ENCODE measurements around the gene CORO1C. TPM values are rescaled to one million over a fixed set of nuclear protein-coding genes. Genes with fewer than 3 reads are reported as not detected.

Gene CORO1C
- total and polyA plus RNA-seq, 9 of the 15 experiments (the other 6 are each of a cell fraction or from before 2014, with no cell fraction given): 55.2 to 280 (median 150) TPM

DNA sequence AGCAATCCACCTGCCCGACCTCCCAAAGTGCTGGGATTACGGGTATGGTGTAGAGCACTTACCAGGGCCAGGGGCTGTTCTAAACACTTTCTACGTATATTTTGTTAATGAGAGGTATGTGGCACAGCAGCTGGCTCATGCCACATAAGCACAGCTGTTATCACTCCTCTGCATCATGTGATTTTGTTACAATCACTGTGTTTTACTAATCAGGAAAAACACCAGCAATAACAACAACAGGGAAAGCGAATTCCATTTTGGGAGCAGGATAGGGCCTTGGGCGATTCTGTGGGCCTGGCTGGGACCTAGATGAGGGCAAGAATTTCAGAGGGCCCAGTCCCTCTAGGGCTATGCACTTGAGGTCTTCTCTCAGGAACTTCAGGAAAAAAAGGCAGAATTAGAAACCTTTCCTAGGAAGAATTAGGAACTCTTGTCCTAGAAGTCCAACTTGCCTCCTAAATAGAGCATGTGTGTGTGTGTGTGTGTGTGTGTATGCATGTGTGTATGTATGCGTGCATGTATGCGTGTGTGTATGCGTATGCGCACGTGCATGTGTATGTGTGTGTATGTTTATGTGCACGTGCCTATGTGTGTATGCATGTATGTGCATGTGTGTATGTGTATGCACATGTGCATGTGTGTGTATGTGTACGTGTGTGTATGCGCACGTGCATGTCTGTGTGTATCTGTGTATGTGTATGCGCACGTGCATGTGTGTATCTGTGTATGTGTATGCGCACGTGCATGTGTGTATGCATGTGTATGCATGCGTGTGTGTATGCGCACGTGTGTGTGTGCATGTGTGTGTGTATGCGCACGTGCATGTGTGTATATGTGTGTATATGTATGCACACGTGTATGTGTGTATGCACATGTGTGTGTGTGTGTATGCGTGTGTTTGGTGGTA lies 41.8 kb upstream of the CORO1C start:
- BruUV-seq (replicated peaks): no TSS peak
- Histone ChIP-seq H3K27ac (ENCODE audit: extremely low read depth, low read depth, low read length) (no peak overlapping the region), H3K36me3 (ENCODE audit: control insufficient read depth, insufficient read depth, low read length) (no peaks in the 10 kb centered on the region), H3K4me3 (no peak overlapping the region), H3K4me2 (ENCODE audit: insufficient read depth, low read length) (no peak overlapping the region), H3K79me2 (ENCODE audit: control insufficient read depth, insufficient read depth, low read length) (no peaks in the 10 kb centered on the region), H2AFZ (ENCODE audit: low read depth, low read length) (no peak overlapping the region), H3K9me3 (replicated peaks; ENCODE audit: control insufficient read depth, insufficient read depth, low read depth, low read length) (no peaks in the 10 kb centered on the region), H3K9ac (ENCODE audit: insufficient read depth in 1 of 2, low read depth in 2 of 2, low read length in 2 of 2) (0 out of 4 replicates have a peak overlapping the region, but pooled peaks of 1 of the 2 experiments have one; percentile 20), H3K4me1 (replicated peaks in 1 of 2; ENCODE audit: control insufficient read depth in 2 of 2, insufficient read depth in 2 of 2, low read length in 2 of 2) (peaks cover 0 to 20% of the 10 kb centered on the region in 2 experiments; a peak in 3 of 5 replicates), H4K20me1 (replicated peaks; ENCODE audit: control insufficient read depth, insufficient read depth, low read length) (no peaks in the 10 kb centered on the region), H3K9me1 (ENCODE audit: control insufficient read depth, insufficient read depth, low read length) (no peaks in the 10 kb centered on the region), H3K27me3 (ENCODE audit: control insufficient read depth in 2 of 2, insufficient read depth in 2 of 2, low read length in 2 of 2) (no peaks in the 10 kb centered on the region; a peak in 2 of 5 replicates)
- DNase-seq (ENCODE audit: extremely low read depth in 1 of 4, low spot score in 3 of 4) (no peak), ATAC-seq (no peak), FAIRE-seq (no peak)
- POLR2A ChIA-PET: interaction anchor here (0.6 kb wide), 1 partner anchor 47 kb away, joined by 3 read pairs; no protein-coding TSS in a partner anchor
- intact Hi-C loops (cut with micrococcal nuclease): no loop called here
- in situ Hi-C loops (cut with MboI): no loop called here
- WGBS (ENCODE audit: insufficient coverage, low coverage, missing lambda C conversion rate): 76% methylated on average over 25 of the region's 25 CpGs
- CTCF ChIA-PET (ENCODE audit: low intra/inter-chr PET ratio): no interaction called here
- TF ChIP-seq HLTF (IDR thresholded peaks at IDR 0.05) (no peak), HNRNPH1 (optimal IDR thresholded peaks at IDR 0.05; ENCODE audit: low read depth, low read length) (no peak), ZNF408 (CRISPR knock-in tag; IDR thresholded peaks at IDR 0.05; ENCODE audit: low read depth) (no peak), SAP30 (IDR thresholded peaks at IDR 0.05; ENCODE audit: borderline replicate concordance, insufficient read depth, low read depth, low read length, poor library complexity, severe bottlenecking) (no peak), HDAC1 (IDR thresholded peaks at IDR 0.05) (0 out of 4 replicates have a peak, but pooled peaks of 1 of the 2 experiments have one; percentile 12), FOS (IDR thresholded peaks at IDR 0.05; ENCODE audit: extremely low read depth, insufficient read length) (no peak), FOXA1 (IDR thresholded peaks at IDR 0.05; ENCODE audit: borderline replicate concordance) (no peak), HNRNPL (IDR thresholded peaks at IDR 0.05; ENCODE audit: low read depth, low read length) (no peak), ZNF184 (CRISPR knock-in tag; IDR thresholded peaks at IDR 0.05) (no peak), ZNF699 (CRISPR knock-in tag; IDR thresholded peaks at IDR 0.05; ENCODE audit: insufficient replicate concordance) (no peak), ZNF140 (CRISPR knock-in tag; IDR thresholded peaks at IDR 0.05) (no peak), PHF20 (IDR thresholded peaks at IDR 0.05; ENCODE audit: partially characterized antibody) (peak; percentile 52), ZNF764 (CRISPR knock-in tag; IDR thresholded peaks at IDR 0.05; ENCODE audit: low read depth) (no peak), FOXM1 (IDR thresholded peaks at IDR 0.05; ENCODE audit: low read depth) (no peak), FOXM1 (CRISPR knock-in tag; IDR thresholded peaks at IDR 0.05; ENCODE audit: low read depth) (no peak), ELF2 (CRISPR knock-in tag; IDR thresholded peaks at IDR 0.05) (no peak), ZNF146 (CRISPR knock-in tag; IDR thresholded peaks at IDR 0.05; ENCODE audit: unreplicated experiment) (peak; percentile 6), CHD2 (IDR thresholded peaks at IDR 0.05; ENCODE audit: low read depth, low read length) (no peak)
- TF ChIP-seq, protein P1, sequence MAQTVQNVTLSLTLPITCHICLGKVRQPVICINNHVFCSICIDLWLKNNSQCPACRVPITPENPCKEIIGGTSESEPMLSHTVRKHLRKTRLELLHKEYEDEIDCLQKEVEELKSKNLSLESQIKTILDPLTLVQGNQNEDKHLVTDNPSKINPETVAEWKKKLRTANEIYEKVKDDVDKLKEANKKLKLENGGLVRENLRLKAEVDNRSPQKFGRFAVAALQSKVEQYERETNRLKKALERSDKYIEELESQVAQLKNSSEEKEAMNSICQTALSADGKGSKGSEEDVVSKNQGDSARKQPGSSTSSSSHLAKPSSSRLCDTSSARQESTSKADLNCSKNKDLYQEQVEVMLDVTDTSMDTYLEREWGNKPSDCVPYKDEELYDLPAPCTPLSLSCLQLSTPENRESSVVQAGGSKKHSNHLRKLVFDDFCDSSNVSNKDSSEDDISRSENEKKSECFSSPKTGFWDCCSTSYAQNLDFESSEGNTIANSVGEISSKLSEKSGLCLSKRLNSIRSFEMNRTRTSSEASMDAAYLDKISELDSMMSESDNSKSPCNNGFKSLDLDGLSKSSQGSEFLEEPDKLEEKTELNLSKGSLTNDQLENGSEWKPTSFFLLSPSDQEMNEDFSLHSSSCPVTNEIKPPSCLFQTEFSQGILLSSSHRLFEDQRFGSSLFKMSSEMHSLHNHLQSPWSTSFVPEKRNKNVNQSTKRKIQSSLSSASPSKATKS (CRISPR knock-in tag; IDR thresholded peaks at IDR 0.05): no peak
- TF ChIP-seq, protein P2, sequence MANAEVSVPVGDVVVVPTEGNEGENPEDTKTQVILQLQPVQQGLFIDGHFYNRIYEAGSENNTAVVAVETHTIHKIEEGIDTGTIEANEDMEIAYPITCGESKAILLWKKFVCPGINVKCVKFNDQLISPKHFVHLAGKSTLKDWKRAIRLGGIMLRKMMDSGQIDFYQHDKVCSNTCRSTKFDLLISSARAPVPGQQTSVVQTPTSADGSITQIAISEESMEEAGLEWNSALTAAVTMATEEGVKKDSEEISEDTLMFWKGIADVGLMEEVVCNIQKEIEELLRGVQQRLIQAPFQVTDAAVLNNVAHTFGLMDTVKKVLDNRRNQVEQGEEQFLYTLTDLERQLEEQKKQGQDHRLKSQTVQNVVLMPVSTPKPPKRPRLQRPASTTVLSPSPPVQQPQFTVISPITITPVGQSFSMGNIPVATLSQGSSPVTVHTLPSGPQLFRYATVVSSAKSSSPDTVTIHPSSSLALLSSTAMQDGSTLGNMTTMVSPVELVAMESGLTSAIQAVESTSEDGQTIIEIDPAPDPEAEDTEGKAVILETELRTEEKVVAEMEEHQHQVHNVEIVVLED (CRISPR knock-in tag; IDR thresholded peaks at IDR 0.05): no peak
